Adipocyte (in vitro differentiated cells): Measurements from ENCODE around the gene NUB1.

Source experiments
- DNase-seq: peaks from one replicate; pipeline ENCODE4 v3.0.0-alpha.2; 2015; ENCODE audit warnings: low read depth
- H3K27me3 ChIP-seq: replicated peaks from 2 replicates; pipeline ENCODE4 v1.7.0; 2013; ENCODE audit warnings: mild to moderate bottlenecking, low read length, moderate library complexity; ENCODE audit not compliant: control insufficient read depth, insufficient read depth
- H3K36me3 ChIP-seq: 2 replicates; pipeline ENCODE4 v1.7.0; 2013; ENCODE audit warnings: low read length, mild to moderate bottlenecking, moderate library complexity; ENCODE audit not compliant: control insufficient read depth, insufficient read depth, severe bottlenecking
- H3K4me1 ChIP-seq: 2 replicates; pipeline ENCODE4 v1.7.0; 2013; ENCODE audit warnings: mild to moderate bottlenecking, low read length, moderate library complexity; ENCODE audit not compliant: control insufficient read depth, insufficient read depth
- H3K4me3 ChIP-seq: 2 replicates; pipeline ENCODE4 v1.7.0; 2013; ENCODE audit warnings: mild to moderate bottlenecking, low read length, moderate library complexity
- H3K9ac ChIP-seq: 2 replicates; pipeline ENCODE4 v1.7.0; 2013; ENCODE audit warnings: mild to moderate bottlenecking, low read length, moderate library complexity
- H3K9me3 ChIP-seq: 2 replicates; pipeline ENCODE4 v1.7.0; 2013; ENCODE audit warnings: mild to moderate bottlenecking, low read length, moderate library complexity; ENCODE audit not compliant: control insufficient read depth

The NUB1 gene

GRCh38 chr7:151409667-151410404 lies 68.2 kb downstream of the NUB1 start, which contains the start of gene WDR86:
Gene WDR86 (minus strand): TSS chr7:151410038. CDS start chr7:151409589, 449 bp downstream.
- DNase-seq = peak; percentile 20
- Histone ChIP-seq H3K9me3 (no peaks in the 10 kb centered on the region), H3K36me3 (no peaks in the 10 kb centered on the region), H3K9ac (peak within 1 kb of the TSS; percentile 20), H3K4me1 (peaks cover 3% of the 10 kb centered on the region), H3K4me3 (peak within 1 kb of the TSS; percentile 67), H3K27me3 (peaks cover 30% of the 10 kb centered on the region)

GRCh38 chr7:151410405-151411390 lies 69.1 kb downstream of the NUB1 start:
- no peaks in the 10 kb centered on the region for H3K36me3 ChIP-seq
- peak; percentile 27 for DNase-seq
- H3K9ac ChIP-seq = peak overlapping the region; percentile 20
- H3K4me1 ChIP-seq = peaks cover 2% of the 10 kb centered on the region
- peak overlapping the region; percentile 67 for H3K4me3 ChIP-seq
- peaks cover 30% of the 10 kb centered on the region for H3K27me3 ChIP-seq
- H3K9me3 ChIP-seq = no peaks in the 10 kb centered on the region

GRCh38 chr7:151411551-151411950 lies 69.9 kb downstream of the NUB1 start:
- Histone ChIP-seq H3K9me3 (no peaks in the 10 kb centered on the region), H3K4me1 (peaks cover 11% of the 10 kb centered on the region), H3K36me3 (no peaks in the 10 kb centered on the region), H3K4me3 (no peak overlapping the region), H3K9ac (no peak overlapping the region), H3K27me3 (peaks cover 30% of the 10 kb centered on the region)
- no peak for DNase-seq

DNA sequence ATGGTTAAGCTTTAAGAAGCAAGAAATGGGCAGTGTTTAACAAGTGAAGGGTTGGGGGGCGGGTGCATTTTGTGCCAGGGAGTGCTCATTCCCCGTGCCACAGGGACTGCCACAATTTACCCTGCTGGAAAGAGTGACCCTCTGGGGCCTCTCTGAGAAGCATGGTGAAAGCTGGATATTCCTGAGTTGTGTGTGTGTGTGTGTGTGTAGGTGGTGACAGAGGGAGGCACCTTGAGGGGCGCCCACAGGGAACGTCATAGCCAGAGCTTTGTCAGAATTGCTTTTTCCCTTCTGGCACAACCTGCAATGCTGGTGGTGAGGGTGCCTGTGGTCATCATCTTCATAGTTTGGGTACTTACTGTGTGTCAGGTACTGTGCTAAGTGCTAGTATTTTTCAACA lies 70.7 kb downstream of the NUB1 start:
- DNase-seq = no peak
- H3K9me3 ChIP-seq = no peaks in the 10 kb centered on the region
- peaks cover 17% of the 10 kb centered on the region for H3K4me1 ChIP-seq
- H3K9ac ChIP-seq = no peak overlapping the region
- H3K36me3 ChIP-seq = no peaks in the 10 kb centered on the region
- peaks cover 30% of the 10 kb centered on the region for H3K27me3 ChIP-seq
- H3K4me3 ChIP-seq = no peak overlapping the region

DNA sequence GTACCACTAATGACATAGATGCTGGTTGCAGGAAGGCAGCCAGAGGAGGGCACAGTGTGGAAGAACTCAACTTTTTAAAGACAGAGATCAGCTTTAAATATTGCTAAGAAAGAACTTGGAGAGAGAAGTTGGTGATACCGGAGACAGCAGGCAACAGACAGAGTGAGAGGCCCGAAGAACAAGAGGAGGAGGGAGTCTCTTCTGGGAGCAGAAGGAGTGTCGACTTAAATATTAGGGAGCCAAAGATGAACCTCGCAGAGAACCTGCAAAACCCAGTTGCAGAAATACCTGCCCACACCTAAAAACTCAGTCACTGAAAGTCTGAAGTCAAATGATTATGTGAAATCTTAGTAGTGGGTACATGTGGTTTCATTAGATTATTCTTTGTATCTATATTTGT lies 71.6 kb downstream of the NUB1 start:
- DNase-seq = no peak
- Histone ChIP-seq H3K9ac (no peak overlapping the region), H3K4me3 (no peak overlapping the region), H3K4me1 (peaks cover 17% of the 10 kb centered on the region), H3K27me3 (peaks cover 30% of the 10 kb centered on the region), H3K36me3 (no peaks in the 10 kb centered on the region), H3K9me3 (no peaks in the 10 kb centered on the region)

- Histone ChIP-seq H3K4me3 (no peak overlapping the region), H3K4me1 (peaks cover 17% of the 10 kb centered on the region), H3K36me3 (no peaks in the 10 kb centered on the region), H3K27me3 (peaks cover 20% of the 10 kb centered on the region), H3K9ac (no peak overlapping the region), H3K9me3 (peaks cover 11% of the 10 kb centered on the region)
- DNase-seq = peak; percentile 76
Observed at GRCh38 chr7:151415375-151416105, 73.9 kb downstream of the NUB1 start.

GRCh38 chr7:151416112-151416940 lies 74.7 kb downstream of the NUB1 start:
- H3K9me3 ChIP-seq = peaks cover 12% of the 10 kb centered on the region
- H3K36me3 ChIP-seq = no peaks in the 10 kb centered on the region
- peaks cover 17% of the 10 kb centered on the region for H3K4me1 ChIP-seq
- DNase-seq = no peak
- peaks cover 12% of the 10 kb centered on the region for H3K27me3 ChIP-seq
- no peak overlapping the region for H3K9ac ChIP-seq
- H3K4me3 ChIP-seq = no peak overlapping the region

DNA sequence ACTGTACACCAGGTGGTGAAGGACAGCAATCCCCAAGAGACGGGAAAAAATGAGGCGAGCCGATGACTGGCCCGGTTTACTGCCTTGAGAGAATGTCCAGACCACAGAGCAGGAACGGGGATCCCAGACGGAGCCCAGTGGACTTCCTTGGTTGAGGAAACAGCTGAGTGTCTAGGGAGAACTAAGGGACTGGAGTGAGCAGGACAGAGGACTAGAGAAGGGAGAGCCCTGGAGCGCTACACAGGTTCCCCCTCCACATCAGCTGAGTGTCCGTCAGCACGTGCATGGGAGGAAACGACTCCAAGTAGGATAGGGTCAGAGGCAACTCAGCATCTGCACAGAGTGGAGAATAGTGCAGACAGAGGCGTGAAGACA lies 75.3 kb downstream of the NUB1 start:
- no peak overlapping the region for H3K4me3 ChIP-seq
- no peak overlapping the region for H3K9ac ChIP-seq
- no peak for DNase-seq
- peaks cover 6% of the 10 kb centered on the region for H3K27me3 ChIP-seq
- H3K9me3 ChIP-seq = peaks cover 16% of the 10 kb centered on the region
- H3K4me1 ChIP-seq = peaks cover 17% of the 10 kb centered on the region
- no peaks in the 10 kb centered on the region for H3K36me3 ChIP-seq

DNA sequence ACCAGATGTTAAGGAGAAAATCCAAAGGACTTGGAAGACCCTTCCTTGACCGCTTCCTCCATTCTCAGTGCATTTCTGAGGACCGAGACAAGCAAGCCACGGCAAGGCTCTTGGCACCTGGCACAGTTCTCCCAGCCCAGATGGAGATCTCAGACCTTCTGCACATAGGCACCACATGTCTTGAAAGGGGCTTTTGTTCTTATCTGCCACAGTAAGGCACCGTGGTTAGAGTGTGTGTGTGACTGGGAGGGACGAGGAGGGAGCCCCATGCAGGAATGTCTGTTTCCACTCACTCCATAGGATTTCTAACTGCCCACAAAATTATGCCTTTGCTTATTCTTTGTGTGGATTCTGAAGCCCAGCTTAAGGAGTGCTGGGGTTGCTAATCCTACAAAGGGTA lies 78.5 kb downstream of the NUB1 start:
- Histone ChIP-seq H3K4me3 (no peak overlapping the region), H3K4me1 (peaks cover 27% of the 10 kb centered on the region), H3K9me3 (peaks cover 25% of the 10 kb centered on the region), H3K27me3 (no peaks in the 10 kb centered on the region), H3K9ac (no peak overlapping the region), H3K36me3 (no peaks in the 10 kb centered on the region)
- DNase-seq = no peak

DNA sequence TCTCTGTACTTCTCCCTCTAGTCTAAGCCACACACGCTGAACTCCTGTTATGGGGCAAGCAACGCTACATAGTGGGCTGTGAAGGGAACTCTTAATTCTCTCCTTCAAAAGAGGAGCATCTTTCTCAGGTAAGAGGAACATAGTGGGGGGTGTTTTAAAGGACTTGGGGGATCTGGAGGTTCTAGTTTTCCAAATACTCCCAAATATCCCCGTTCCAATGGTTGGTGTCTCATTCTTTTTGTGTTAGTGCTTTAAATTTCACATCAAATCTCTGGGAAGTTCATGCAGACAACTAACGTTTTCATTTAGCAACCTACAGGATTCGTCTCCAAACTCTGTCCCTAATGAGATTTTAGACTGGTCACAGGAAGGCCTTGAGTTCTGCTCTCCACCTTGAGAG lies 80.6 kb downstream of the NUB1 start:
- H3K4me3 ChIP-seq = no peak overlapping the region
- no peak overlapping the region for H3K9ac ChIP-seq
- H3K4me1 ChIP-seq = peaks cover 31% of the 10 kb centered on the region
- H3K36me3 ChIP-seq = no peaks in the 10 kb centered on the region
- peaks cover 25% of the 10 kb centered on the region for H3K9me3 ChIP-seq
- DNase-seq = no peak
- no peaks in the 10 kb centered on the region for H3K27me3 ChIP-seq
